Right lobe of liver (tissue), 6 donors: ENCODE results near the gene SLCO4A1. TPM values are rescaled to one million over a fixed set of nuclear protein-coding genes. Genes with fewer than 3 reads are reported as not detected.

Source experiments
- ATAC-seq, 4 donors: fragments of 200-7000 bp; cut with Tn5 transposase; one replicate each; pipeline ENCODE4 v1.9.1; 2020; ENCODE audit warnings: mild to moderate bottlenecking in 4 of 4, moderate library complexity in 4 of 4
- DNase-seq, 3 donors: peaks; one replicate each; pipeline ENCODE4 v3.0.0-alpha.2; 2020
- H3K27ac ChIP-seq, 3 donors: fragments of 200-600 bp; one replicate each; pipeline ENCODE4 v1.8.0; 2022
- H3K27me3 ChIP-seq, 2 donors: fragments of 200-600 bp; one replicate each; pipeline ENCODE4 v1.8.0; 2022
- H3K36me3 ChIP-seq, 4 donors: fragments of 200-600 bp; sonication (generic) in 1 of 4; one replicate each; pipeline versions ENCODE4 v1.5.1 to v1.8.0; 2017 to 2022; ENCODE audit warnings: control low read depth in 1 of 4
- H3K4me1 ChIP-seq, 4 donors: fragments of 200-600 bp; sonication (generic) in 1 of 4; one replicate each; pipeline versions ENCODE4 v1.5.1 to v1.8.0; 2017 to 2022; ENCODE audit warnings: control low read depth in 1 of 4
- H3K4me3 ChIP-seq, 3 donors: fragments of 200-600 bp; one replicate each; pipeline ENCODE4 v1.8.0; 2022
- H3K9me3 ChIP-seq, 4 donors: fragments of 200-600 bp; sonication (generic) in 1 of 4; one replicate each; pipeline versions ENCODE4 v1.5.1 to v1.8.0; 2017 to 2022; ENCODE audit warnings: control low read depth in 1 of 4
- CTCF ChIP-seq, 4 donors: fragments of 200-600 bp in 3 of 4; fragments of 450-650 bp in 1 of 4; IDR thresholded peaks; one replicate each; pipeline versions ENCODE4 v1.5.1 to v1.8.0; 2016 to 2022; ENCODE audit warnings: antibody characterized with exemption in 4 of 4, mild to moderate bottlenecking in 2 of 4
- POLR2A ChIP-seq: fragments of 450-650 bp; IDR thresholded peaks from one replicate; pipeline ENCODE4 v1.6.1; 2017; ENCODE audit warnings: antibody characterized with exemption, mild to moderate bottlenecking
- WGBS: methylation state at CpG from one replicate; pipeline ENCODE4 v1.1.6; 2018; ENCODE audit warnings: low coverage, low lambda C conversion rate; ENCODE audit not compliant: insufficient coverage; ENCODE audit errors: missing lambda C conversion rate; 5-methylcytosine and 5-hydroxymethylcytosine counted together
- intact Hi-C, 2 donors: fragments of 100-400 bp; cut with DNase I; formaldehyde crosslinking; loops; one replicate each; pipeline versions ENCODE4 v1.11.2 to v1.14.1; 2022
- total RNA-seq, 6 experiments: library from RNA; depleted of rRNA in 2 of 6; stranded (reverse); fragments of >200 nt in 2 of 6; fragmentation: NEBNext Ultra II Directional in 3 of 6; extraction: Animal tissue kit (Norgen Biotek cat#: 25700) in 3 of 6; gene quantifications; one replicate each; pipeline versions ENCODE4 v1.1.0 to v1.2.4, GENCODE V29; 2016 to 2023
- donor health status: DM: no; HTN: yes; CAD: no.
- donor health status: DM: no; HTN: no; CAD: no.
- donor health status: DM: no; HTN: no; CAD: no.
- donor health status: DM: no; HTN: yes; CAD: no.
- donor health status: DM: no; HTN: yes; CAD: no.

The SLCO4A1 gene
- total RNA-seq, 6 experiments from 2014 or later = 0.93 to 8.8 (median 4.3) TPM

GRCh38 chr20:62667530-62668440 is 25.5 kb downstream of the SLCO4A1 start:
- intact Hi-C loops = no loop called here
- H3K9me3 ChIP-seq = no peaks in the 10 kb centered on the region
- H3K4me1 ChIP-seq = no peaks in the 10 kb centered on the region
- TF ChIP-seq CTCF (IDR thresholded peaks at IDR 0.05) = no peak
- no peak for TF ChIP-seq POLR2A
- H3K27me3 ChIP-seq = no peaks in the 10 kb centered on the region
- DNase-seq = no peak
- ATAC-seq = no peak
- no peak overlapping the region for H3K27ac ChIP-seq
- no peaks in the 10 kb centered on the region for H3K36me3 ChIP-seq
- no peak overlapping the region for H3K4me3 ChIP-seq
- 73% methylated on average over 22 of the region's 30 CpGs for WGBS

- Histone ChIP-seq H3K27ac (no peak overlapping the region), H3K4me3 (no peak overlapping the region), H3K36me3 (no peaks in the 10 kb centered on the region), H3K9me3 (no peaks in the 10 kb centered on the region), H3K4me1 (no peaks in the 10 kb centered on the region), H3K27me3 (no peaks in the 10 kb centered on the region)
- intact Hi-C loops = no loop called here
- peak in 2 of 3 donors; percentile 55 to 79 for DNase-seq
- peak; percentile 75 to 83 (median 82) for ATAC-seq
- 41% methylated on average over 6 of the region's 13 CpGs for WGBS
- TF ChIP-seq CTCF (IDR thresholded peaks at IDR 0.05) = peak; percentile 79 to 94 (median 85)
- TF ChIP-seq POLR2A = no peak
Measured at GRCh38 chr20:62668441-62669027, 26.2 kb downstream of the SLCO4A1 start.

GRCh38 chr20:62669249-62669648 is 26.9 kb downstream of the SLCO4A1 start:
- 69% methylated on average over 8 of the region's 10 CpGs for WGBS
- no peaks in the 10 kb centered on the region for H3K9me3 ChIP-seq
- no peaks in the 10 kb centered on the region for H3K27me3 ChIP-seq
- H3K4me1 ChIP-seq = no peaks in the 10 kb centered on the region
- H3K36me3 ChIP-seq = no peaks in the 10 kb centered on the region
- H3K4me3 ChIP-seq = no peak overlapping the region
- no peak for ATAC-seq
- intact Hi-C loops = no loop called here
- no peak for DNase-seq
- H3K27ac ChIP-seq = no peak overlapping the region
- TF ChIP-seq POLR2A (no peak), CTCF (IDR thresholded peaks at IDR 0.05) (no peak)

DNA sequence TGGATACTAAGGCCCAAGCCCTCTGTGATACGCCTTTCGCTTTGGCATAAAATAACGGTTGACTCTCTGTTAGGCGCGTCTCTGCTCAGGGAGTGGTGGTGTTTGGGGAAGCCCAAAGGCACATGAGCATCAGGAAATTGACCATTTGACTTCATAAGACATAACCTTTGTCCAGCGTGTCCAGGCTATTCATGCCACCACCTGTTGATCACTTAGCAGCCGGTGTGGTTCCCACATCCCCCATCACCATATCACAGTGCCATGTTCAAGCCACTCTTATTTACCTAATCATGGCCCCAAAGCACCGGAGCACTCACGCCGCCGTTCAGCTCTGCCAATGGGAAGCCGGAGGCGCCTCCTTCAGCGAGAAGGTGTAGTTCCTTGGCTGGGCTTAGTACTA is 27.9 kb downstream of the SLCO4A1 start:
- DNase-seq = no peak
- Histone ChIP-seq H3K27ac (no peak overlapping the region), H3K27me3 (no peaks in the 10 kb centered on the region), H3K4me1 (no peaks in the 10 kb centered on the region), H3K4me3 (no peak overlapping the region), H3K36me3 (no peaks in the 10 kb centered on the region), H3K9me3 (no peaks in the 10 kb centered on the region)
- intact Hi-C loops = loop anchor here (5.0 kb wide), 1 partner anchor 117 kb away; no protein-coding TSS in a partner anchor
- 92% methylated on average over 5 of the region's 14 CpGs for WGBS
- no peak for ATAC-seq
- TF ChIP-seq CTCF (IDR thresholded peaks at IDR 0.05) (no peak), POLR2A (no peak)
